Measurements from ENCODE around the gene AOC3. TPM values are rescaled to one million over a fixed set of nuclear protein-coding genes. Genes with fewer than 3 reads are reported as not detected.

AOC3 gene
- total and polyA plus RNA-seq, 2 of the 13 experiments (the other 11 are each of a cell fraction or from before 2014, with no cell fraction given) = 8.7 to 51.7 TPM

GRCh38 chr17:42878924-42879595 is 28.1 kb downstream of the AOC3 start:
- Histone ChIP-seq H3K4me3 (replicated peaks in 1 of 3; ENCODE audit: insufficient read depth in 1 of 3, low read depth in 2 of 3, low read length in 3 of 3) (no peak overlapping the region), H3K9ac (ENCODE audit: insufficient read depth, low read depth, low read length) (no peak overlapping the region), H2AFZ (ENCODE audit: low read length) (no peak overlapping the region), H3K36me3 (replicated peaks in 1 of 2; ENCODE audit: control insufficient read depth in 1 of 2, insufficient read depth in 2 of 2, low read length in 2 of 2) (no peaks in the 10 kb centered on the region), H3K9me3 (ENCODE audit: low read length) (no peaks in the 10 kb centered on the region), H3K4me2 (ENCODE audit: low read depth, low read length) (peak overlapping the region; percentile 72; the same call in 1 of the 2 replicates), H3K79me2 (ENCODE audit: insufficient read depth, low read length) (no peaks in the 10 kb centered on the region), H3K27me3 (ENCODE audit: control insufficient read depth in 1 of 2, insufficient read depth in 2 of 2, low read length in 2 of 2) (no peaks in the 10 kb centered on the region), H3K27ac (ENCODE audit: extremely low read length, insufficient read depth, low read length) (no peak overlapping the region), H4K20me1 (ENCODE audit: insufficient read depth, low read length) (no peaks in the 10 kb centered on the region), H3K4me1 (ENCODE audit: insufficient read depth, low read length) (peaks cover 71% of the 10 kb centered on the region)
- POLR2A ChIA-PET = interaction anchor here (1.0 to 2.9 kb wide), 6 partner anchors 12 to 119 kb away, joined by 3 to 18 read pairs (median 4); partner anchors contain the start of gene RPL27
- CTCF ChIA-PET (ENCODE audit: low intra/inter-chr PET ratio, low total read pairs) = interaction anchor here (0.7 to 1.9 kb wide), 2 partner anchors 50 to 59 kb away, joined by 3 to 6 read pairs; no protein-coding TSS in a partner anchor
- no TSS peak for BruUV-seq (replicated peaks)
- WGBS (ENCODE audit: low lambda C conversion rate) = 68% methylated on average over 8 of the region's 8 CpGs
- intact Hi-C loops (cut with micrococcal nuclease; ENCODE audit: unreplicated experiment) = loop anchor here (1.0 kb wide), 1 partner anchor 50 kb away; no protein-coding TSS in a partner anchor
- ATAC-seq (no peak; the same call in 2 of the 3 replicates), FAIRE-seq (no peak), DNase-seq (ENCODE audit: low spot score) (no peak)
- in situ Hi-C loops (cut with HindIII; ENCODE audit: extremely low pct_ligation_motif_present, low pct_unique_long_range_greater_than_20kb) = no loop called here
- TF ChIP-seq ZNF629 (CRISPR knock-in tag; conservative IDR thresholded peaks at IDR 0.05) (no peak), ZNF780A (CRISPR knock-in tag; IDR thresholded peaks at IDR 0.05) (no peak), ZNF362 (CRISPR knock-in tag; IDR thresholded peaks at IDR 0.05; ENCODE audit: borderline replicate concordance) (no peak), NR2F6 (IDR thresholded peaks at IDR 0.05) (0 out of 2 replicates have a peak, but pooled peaks have one; percentile 26), NR2F6 (CRISPR knock-in tag; IDR thresholded peaks at IDR 0.05) (no peak), THYN1 (CRISPR knock-in tag; IDR thresholded peaks at IDR 0.05; ENCODE audit: borderline replicate concordance, low read depth) (no peak), ZBED4 (CRISPR knock-in tag; IDR thresholded peaks at IDR 0.05; ENCODE audit: borderline replicate concordance) (0 out of 2 replicates have a peak, but pooled peaks have one; percentile 8), ZNF619 (CRISPR knock-in tag; IDR thresholded peaks at IDR 0.05) (no peak), NCOA5 (CRISPR knock-in tag; IDR thresholded peaks at IDR 0.05) (no peak), FOXJ3 (CRISPR knock-in tag; IDR thresholded peaks at IDR 0.05; ENCODE audit: borderline replicate concordance) (no peak), KDM5B (CRISPR knock-in tag; IDR thresholded peaks at IDR 0.05; ENCODE audit: borderline replicate concordance) (peak; percentile 24; the same call in 1 of the 2 replicates), BCL6 (CRISPR knock-in tag; IDR thresholded peaks at IDR 0.05) (no peak), ZNF546 (CRISPR knock-in tag; conservative IDR thresholded peaks at IDR 0.05) (no peak), ZNF121 (CRISPR knock-in tag; IDR thresholded peaks at IDR 0.05) (peak; percentile 95), ZNF251 (CRISPR knock-in tag; IDR thresholded peaks at IDR 0.05) (no peak), REPIN1 (CRISPR knock-in tag; IDR thresholded peaks at IDR 0.05; ENCODE audit: borderline replicate concordance, low read depth) (0 out of 2 replicates have a peak, but pooled peaks have one; percentile 13), TBL1XR1 (IDR thresholded peaks at IDR 0.05; ENCODE audit: borderline replicate concordance, low read length, partially characterized antibody) (no peak), ZNF770 (CRISPR knock-in tag; IDR thresholded peaks at IDR 0.05) (peak; percentile 96)

Measured in HepG2 (cell line).